ENCODE data around the gene NXN. TPM values are rescaled to one million over a fixed set of nuclear protein-coding genes. Genes with fewer than 3 reads are reported as not detected.

NXN gene
- total RNA-seq, 6 experiments from 2014 or later = 2.7 to 9.5 (median 8.0) TPM

DNA sequence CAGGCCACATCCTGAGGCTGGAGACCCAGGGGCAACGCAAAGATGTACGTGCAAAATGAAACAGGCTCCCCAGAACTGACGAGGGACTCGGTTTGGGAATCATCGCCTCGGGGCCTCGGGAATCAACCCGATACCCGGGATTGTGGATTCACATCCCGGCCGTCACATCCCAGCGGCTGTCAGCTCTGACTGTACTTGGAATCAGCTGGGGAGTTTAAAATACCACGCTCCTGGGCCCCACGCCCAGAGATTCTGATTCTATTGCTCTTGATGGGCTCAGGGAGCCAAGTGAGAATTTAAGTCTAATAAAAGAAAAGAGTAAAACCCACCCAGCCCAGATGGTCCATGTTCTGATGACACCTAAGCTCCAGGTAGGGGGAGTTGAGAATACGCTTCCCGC, 155.2 kb downstream of the NXN start:
- intact Hi-C loops (cut with DNase I) = no loop called here
- H3K36me3 ChIP-seq = no peaks in the 10 kb centered on the region
- no peaks in the 10 kb centered on the region for H3K4me1 ChIP-seq
- no peaks in the 10 kb centered on the region for H3K9me3 ChIP-seq
- no peak for ATAC-seq
- no peak overlapping the region for H3K27ac ChIP-seq
- no peaks in the 10 kb centered on the region for H3K27me3 ChIP-seq
- TF ChIP-seq, protein P1, sequence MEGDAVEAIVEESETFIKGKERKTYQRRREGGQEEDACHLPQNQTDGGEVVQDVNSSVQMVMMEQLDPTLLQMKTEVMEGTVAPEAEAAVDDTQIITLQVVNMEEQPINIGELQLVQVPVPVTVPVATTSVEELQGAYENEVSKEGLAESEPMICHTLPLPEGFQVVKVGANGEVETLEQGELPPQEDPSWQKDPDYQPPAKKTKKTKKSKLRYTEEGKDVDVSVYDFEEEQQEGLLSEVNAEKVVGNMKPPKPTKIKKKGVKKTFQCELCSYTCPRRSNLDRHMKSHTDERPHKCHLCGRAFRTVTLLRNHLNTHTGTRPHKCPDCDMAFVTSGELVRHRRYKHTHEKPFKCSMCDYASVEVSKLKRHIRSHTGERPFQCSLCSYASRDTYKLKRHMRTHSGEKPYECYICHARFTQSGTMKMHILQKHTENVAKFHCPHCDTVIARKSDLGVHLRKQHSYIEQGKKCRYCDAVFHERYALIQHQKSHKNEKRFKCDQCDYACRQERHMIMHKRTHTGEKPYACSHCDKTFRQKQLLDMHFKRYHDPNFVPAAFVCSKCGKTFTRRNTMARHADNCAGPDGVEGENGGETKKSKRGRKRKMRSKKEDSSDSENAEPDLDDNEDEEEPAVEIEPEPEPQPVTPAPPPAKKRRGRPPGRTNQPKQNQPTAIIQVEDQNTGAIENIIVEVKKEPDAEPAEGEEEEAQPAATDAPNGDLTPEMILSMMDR (IDR thresholded peaks at IDR 0.05) = no peak
- no peak for TF ChIP-seq POLR2A (IDR thresholded peaks at IDR 0.05)
- H3K4me3 ChIP-seq = no peak overlapping the region
- DNase-seq = no peak
- 88% methylated on average over 16 of the region's 16 CpGs for WGBS (ENCODE audit: insufficient coverage, low coverage, low lambda C conversion rate, missing lambda C conversion rate)

DNA sequence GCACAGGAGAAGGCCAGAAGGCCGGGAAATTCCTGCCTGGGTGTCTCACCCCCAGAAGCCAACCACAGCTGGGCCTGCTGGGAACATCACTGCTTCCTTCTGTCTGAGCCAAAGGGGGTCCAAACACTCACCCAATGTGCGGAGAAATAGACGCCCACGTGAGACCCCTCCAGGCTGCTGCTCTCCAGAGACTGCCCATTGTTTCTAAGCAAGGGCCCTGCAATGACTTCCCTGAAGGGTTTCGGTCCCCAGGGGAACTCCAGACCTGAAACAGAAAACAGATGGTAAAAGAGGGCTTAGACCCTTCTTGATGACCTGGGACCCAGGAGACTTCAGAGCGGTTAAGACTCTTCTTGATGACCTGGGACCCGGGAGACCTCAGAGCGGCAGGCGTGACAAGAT, 156.1 kb downstream of the NXN start:
- H3K27ac ChIP-seq = no peak overlapping the region
- no peak overlapping the region for H3K4me3 ChIP-seq
- DNase-seq = no peak
- no peaks in the 10 kb centered on the region for H3K36me3 ChIP-seq
- H3K4me1 ChIP-seq = no peaks in the 10 kb centered on the region
- no peak for TF ChIP-seq POLR2A (IDR thresholded peaks at IDR 0.05)
- TF ChIP-seq, protein P1 (IDR thresholded peaks at IDR 0.05) = no peak
- intact Hi-C loops (cut with DNase I) = no loop called here
- 89% methylated on average over 3 of the region's 9 CpGs for WGBS (ENCODE audit: insufficient coverage, low coverage, low lambda C conversion rate, missing lambda C conversion rate)
- no peaks in the 10 kb centered on the region for H3K9me3 ChIP-seq
- no peak for ATAC-seq
- no peaks in the 10 kb centered on the region for H3K27me3 ChIP-seq

DNA sequence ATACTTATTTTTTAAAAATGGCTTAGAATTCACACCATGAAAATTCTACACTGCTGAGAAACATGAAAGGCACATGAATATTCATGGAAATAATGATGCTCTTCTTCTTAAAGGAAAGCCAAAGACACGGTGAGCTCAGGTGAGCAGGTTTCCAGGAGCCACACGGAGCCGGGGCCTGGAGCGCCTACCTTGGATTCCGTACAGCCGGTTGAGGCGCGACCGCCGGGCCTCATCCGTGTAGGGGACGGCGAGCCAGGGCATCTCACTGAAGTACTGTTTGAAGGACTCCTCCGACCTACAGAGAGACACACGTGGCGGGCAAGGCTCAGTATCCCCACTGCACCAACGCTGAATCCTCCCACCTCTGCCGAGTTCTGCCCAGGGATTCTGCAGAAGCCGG, 160.3 kb downstream of the NXN start:
- H3K36me3 ChIP-seq = no peaks in the 10 kb centered on the region
- ATAC-seq (no peak), DNase-seq (no peak)
- no peaks in the 10 kb centered on the region for H3K27me3 ChIP-seq
- TF ChIP-seq, protein P1 (IDR thresholded peaks at IDR 0.05) = no peak
- no peak for TF ChIP-seq POLR2A (IDR thresholded peaks at IDR 0.05)
- H3K9me3 ChIP-seq = no peaks in the 10 kb centered on the region
- 86% methylated on average over 1 of the region's 19 CpGs for WGBS (ENCODE audit: insufficient coverage, low coverage, low lambda C conversion rate, missing lambda C conversion rate)
- intact Hi-C loops (cut with DNase I) = no loop called here
- no peaks in the 10 kb centered on the region for H3K4me1 ChIP-seq
- H3K4me3 ChIP-seq = no peak overlapping the region
- H3K27ac ChIP-seq = no peak overlapping the region

DNA sequence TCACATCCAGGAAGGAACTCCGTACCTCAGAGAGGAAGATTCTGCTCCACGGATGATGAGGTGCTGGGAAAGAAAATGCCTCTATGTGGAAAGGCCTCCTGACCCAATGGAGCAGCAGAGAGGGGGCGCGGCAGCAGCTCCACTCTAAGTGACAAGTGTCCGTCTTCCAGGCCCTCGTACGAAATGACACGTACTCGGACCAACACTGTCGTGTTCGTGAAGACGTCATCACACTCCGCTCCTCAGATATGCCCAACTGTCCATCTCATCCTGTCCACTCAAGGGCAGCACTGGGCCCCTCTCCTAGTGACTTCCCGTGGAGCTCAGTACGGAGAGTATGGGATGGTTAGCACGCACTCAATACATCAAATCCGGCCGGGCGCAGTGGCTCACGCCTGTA, 165.2 kb downstream of the NXN start:
- ATAC-seq (no peak), DNase-seq (no peak)
- Histone ChIP-seq H3K27me3 (no peaks in the 10 kb centered on the region), H3K4me3 (no peak overlapping the region), H3K36me3 (no peaks in the 10 kb centered on the region), H3K4me1 (no peaks in the 10 kb centered on the region), H3K27ac (no peak overlapping the region), H3K9me3 (no peaks in the 10 kb centered on the region)
- TF ChIP-seq POLR2A (IDR thresholded peaks at IDR 0.05) = no peak
- TF ChIP-seq, protein P1 (IDR thresholded peaks at IDR 0.05) = no peak
- intact Hi-C loops (cut with DNase I) = no loop called here
- 90% methylated on average over 7 of the region's 20 CpGs for WGBS (ENCODE audit: insufficient coverage, low coverage, low lambda C conversion rate, missing lambda C conversion rate)

DNA sequence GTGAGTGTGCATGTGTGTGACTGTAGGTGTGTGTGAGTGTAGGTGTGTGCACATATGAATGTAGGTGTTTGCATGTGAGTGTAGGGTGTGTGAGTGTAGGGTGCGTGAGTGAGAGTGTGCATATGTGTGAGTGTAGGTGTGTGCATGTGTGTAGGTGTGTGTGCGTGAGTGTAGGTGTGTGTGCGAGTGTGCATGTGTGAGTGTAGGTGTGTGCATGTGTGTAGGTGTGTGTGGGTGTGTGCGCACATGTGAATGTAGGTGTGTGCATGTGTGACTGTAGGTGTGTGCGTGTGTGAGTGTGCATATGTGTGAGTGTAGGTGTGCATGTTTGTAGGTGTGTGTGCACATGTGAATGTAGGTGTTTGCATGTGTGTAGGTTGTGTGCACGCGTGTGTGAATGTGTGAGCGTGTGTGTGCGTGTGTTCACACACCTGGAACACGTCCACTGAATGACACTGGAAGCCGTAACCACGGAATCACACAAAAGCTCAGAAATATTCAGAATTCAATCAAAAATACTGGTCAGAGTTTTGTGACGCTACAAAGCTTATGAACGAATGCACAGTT, 166.9 kb downstream of the NXN start:
- DNase-seq = no peak
- ATAC-seq = peak in 1 of 4 donors; percentile 23
- TF ChIP-seq, protein P1 (IDR thresholded peaks at IDR 0.05) = no peak
- TF ChIP-seq POLR2A (IDR thresholded peaks at IDR 0.05) = no peak
- intact Hi-C loops (cut with DNase I) = no loop called here
- Histone ChIP-seq H3K4me3 (no peak overlapping the region), H3K27me3 (no peaks in the 10 kb centered on the region), H3K4me1 (no peaks in the 10 kb centered on the region), H3K27ac (no peak overlapping the region), H3K36me3 (no peaks in the 10 kb centered on the region), H3K9me3 (no peaks in the 10 kb centered on the region)
- 93% methylated on average over 14 of the region's 14 CpGs for WGBS (ENCODE audit: insufficient coverage, low coverage, low lambda C conversion rate, missing lambda C conversion rate)
